B cell (primary cell): ENCODE data around the gene FARP2. TPM values are rescaled to one million over a fixed set of nuclear protein-coding genes. Genes with fewer than 3 reads are reported as not detected.

ENCODE experiments used
- ATAC-seq: fragments of 200-7000 bp; cut with Tn5 transposase; one replicate; pipeline ENCODE4 v1.10.0; 2021; ENCODE audit warnings: low read depth, mild to moderate bottlenecking, moderate number of reproducible peaks, moderate library complexity
- CTCF ChIA-PET: fragments of 350-600 bp; sonication (Branson Sonifier 250); formaldehyde crosslinking; loops from one replicate; lab custom pipeline; 2021; ENCODE audit warnings: antibody characterized with exemption, inconsistent platforms; lab: Charles Lee
- POLR2A ChIA-PET: fragments of 350-600 bp; sonication (Branson Sonifier 250); formaldehyde crosslinking; loops from one replicate; lab custom pipeline; 2021; ENCODE audit warnings: antibody characterized with exemption; lab: Charles Lee
- DNase-seq: peaks from one replicate; pipeline ENCODE4 v3.0.0; 2013
- H2AFZ ChIP-seq: 2 replicates; pipeline ENCODE4 v1.6.1; 2012; ENCODE audit warnings: mild to moderate bottlenecking, low read depth, low read length; ENCODE audit not compliant: insufficient read depth, poor library complexity, severe bottlenecking
- H3K27ac ChIP-seq, 2 donors: 1 replicate in 1 of 2; 2 replicates in 1 of 2; pipeline ENCODE4 v1.5.1; 2012 to 2013; ENCODE audit warnings: low read length in 2 of 2, mild to moderate bottlenecking in 2 of 2, moderate library complexity in 1 of 2
- H3K27me3 ChIP-seq, 4 experiments: fragments of 200-600 bp in 1 of 4; sonication (generic) in 1 of 4; replicated peaks in 1 of 4; 1 replicate in 2 of 4; 2 replicates in 2 of 4; pipeline versions ENCODE4 v1.6.1 to v1.7.0; 2013 to 2016; ENCODE audit warnings: low read length in 3 of 4, mild to moderate bottlenecking in 2 of 4, mixed read lengths in 1 of 4, moderate library complexity in 1 of 4; ENCODE audit not compliant: insufficient read depth in 4 of 4, control insufficient read depth in 3 of 4; ENCODE audit errors: control extremely low read depth in 1 of 4
- H3K36me3 ChIP-seq, 2 experiments: replicated peaks in 1 of 2; 1 replicate in 1 of 2; 2 replicates in 1 of 2; pipeline versions ENCODE4 v1.6.1 to v1.7.1; 2013; ENCODE audit warnings: low read length in 1 of 2; ENCODE audit not compliant: insufficient read depth in 2 of 2, control insufficient read depth in 1 of 2; ENCODE audit errors: control extremely low read depth in 1 of 2, extremely low read depth in 1 of 2
- H3K4me1 ChIP-seq, 2 donors: fragments of 200-600 bp in 1 of 2; sonication (generic) in 1 of 2; 1 replicate in 1 of 2; 2 replicates in 1 of 2; pipeline versions ENCODE4 v1.5.1 to v1.6.1; 2013 to 2017; ENCODE audit warnings: low read length in 2 of 2; ENCODE audit not compliant: control insufficient read depth in 2 of 2, insufficient read depth in 2 of 2
- H3K4me2 ChIP-seq: replicated peaks from 2 replicates; pipeline ENCODE3; 2012; ENCODE audit warnings: mild to moderate bottlenecking, low read depth, low read length; ENCODE audit not compliant: poor library complexity, severe bottlenecking
- H3K4me3 ChIP-seq, 5 experiments: fragments of 200-600 bp in 1 of 5; sonication (generic) in 1 of 5; 1 replicate in 3 of 5; 2 replicates in 2 of 5; pipeline versions ENCODE4 v1.5.1 to v1.7.0; 2011 to 2016; ENCODE audit warnings: low read length in 4 of 5, mild to moderate bottlenecking in 4 of 5, low read depth in 2 of 5, control low read depth in 1 of 5, moderate library complexity in 1 of 5; ENCODE audit not compliant: insufficient read depth in 1 of 5; ENCODE audit errors: control extremely low read depth in 1 of 5, extremely low read depth in 1 of 5
- H3K79me2 ChIP-seq: fragments of 200-600 bp; sonication (generic); one replicate; pipeline ENCODE4 v1.6.0; 2016; ENCODE audit warnings: low read length; ENCODE audit not compliant: control insufficient read depth, insufficient read depth
- H3K9ac ChIP-seq: fragments of 200-600 bp; sonication (generic); 2 replicates; pipeline ENCODE4 v1.6.1; 2017; ENCODE audit warnings: mild to moderate bottlenecking, low read length, moderate library complexity
- H3K9me3 ChIP-seq, 3 donors: one replicate each; pipeline versions ENCODE4 v1.6.1 to v1.7.1; 2013; ENCODE audit warnings: low read length in 2 of 3; ENCODE audit not compliant: control insufficient read depth in 2 of 3, insufficient read depth in 1 of 3; ENCODE audit errors: control extremely low read depth in 1 of 3
- H4K20me1 ChIP-seq: 2 replicates; pipeline ENCODE4 v1.6.0; 2012; ENCODE audit warnings: mild to moderate bottlenecking, low read length; ENCODE audit not compliant: insufficient read depth, control insufficient read depth, poor library complexity, severe bottlenecking
- H3K27ac Mint-ChIP-seq: one replicate; pipeline ENCODE4 v1.8.0; 2021; ENCODE audit warnings: mixed read lengths
- H3K27me3 Mint-ChIP-seq: one replicate; pipeline ENCODE4 v1.8.0; 2021; ENCODE audit warnings: mixed read lengths
- H3K4me1 Mint-ChIP-seq: one replicate; pipeline ENCODE4 v1.8.0; 2021; ENCODE audit warnings: mixed read lengths
- H3K4me3 Mint-ChIP-seq: one replicate; pipeline ENCODE4 v1.8.0; 2021; ENCODE audit warnings: mixed read lengths
- H3K9me3 Mint-ChIP-seq: one replicate; pipeline ENCODE4 v1.8.0; 2022; ENCODE audit warnings: mixed read lengths; ENCODE audit not compliant: insufficient read depth
- EZH2 ChIP-seq: IDR thresholded peaks from 2 replicates; pipeline ENCODE4 v1.6.1; 2012; ENCODE audit warnings: borderline replicate concordance, low read depth, mild to moderate bottlenecking, moderate library complexity, low read length; ENCODE audit not compliant: insufficient read depth, poor library complexity, severe bottlenecking
- WGBS: methylation state at CpG from one replicate; pipeline ENCODE4 v1.1.5; 2013; ENCODE audit warnings: missing lambda C conversion rate; ENCODE audit not compliant: insufficient coverage; 5-methylcytosine and 5-hydroxymethylcytosine counted together
- intact Hi-C: fragments of 100-400 bp; cut with micrococcal nuclease; formaldehyde crosslinking; loops from one replicate; pipeline ENCODE4 v1.10.0; 2022
- polyA plus RNA-seq: library from polyadenylated mRNA; depleted of rRNA; stranded (reverse); fragments of >200 nt; gene quantifications from 2 replicates; pipeline ENCODE4 v1.2.3, GENCODE V29; 2012
- total RNA-seq, 2 donors: library from RNA; stranded (reverse); fragments of 120-200 nt in 1 of 2; gene quantifications; 1 replicate in 1 of 2; 2 replicates in 1 of 2; pipeline versions ENCODE4 v1.2.3 to v1.2.4, GENCODE V29; 2013 to 2022
- TF ChIP-seq, protein P1 (sequence below): fragments of 200-600 bp; IDR thresholded peaks from one replicate; pipeline ENCODE4 v1.8.0; 2022; ENCODE audit warnings: antibody characterized with exemption, mild to moderate bottlenecking

Gene FARP2
- total and polyA plus RNA-seq, 2 donors (not counting 1 experiment from before 2014, with no cell fraction given): 37.1 to 114 TPM

DNA sequence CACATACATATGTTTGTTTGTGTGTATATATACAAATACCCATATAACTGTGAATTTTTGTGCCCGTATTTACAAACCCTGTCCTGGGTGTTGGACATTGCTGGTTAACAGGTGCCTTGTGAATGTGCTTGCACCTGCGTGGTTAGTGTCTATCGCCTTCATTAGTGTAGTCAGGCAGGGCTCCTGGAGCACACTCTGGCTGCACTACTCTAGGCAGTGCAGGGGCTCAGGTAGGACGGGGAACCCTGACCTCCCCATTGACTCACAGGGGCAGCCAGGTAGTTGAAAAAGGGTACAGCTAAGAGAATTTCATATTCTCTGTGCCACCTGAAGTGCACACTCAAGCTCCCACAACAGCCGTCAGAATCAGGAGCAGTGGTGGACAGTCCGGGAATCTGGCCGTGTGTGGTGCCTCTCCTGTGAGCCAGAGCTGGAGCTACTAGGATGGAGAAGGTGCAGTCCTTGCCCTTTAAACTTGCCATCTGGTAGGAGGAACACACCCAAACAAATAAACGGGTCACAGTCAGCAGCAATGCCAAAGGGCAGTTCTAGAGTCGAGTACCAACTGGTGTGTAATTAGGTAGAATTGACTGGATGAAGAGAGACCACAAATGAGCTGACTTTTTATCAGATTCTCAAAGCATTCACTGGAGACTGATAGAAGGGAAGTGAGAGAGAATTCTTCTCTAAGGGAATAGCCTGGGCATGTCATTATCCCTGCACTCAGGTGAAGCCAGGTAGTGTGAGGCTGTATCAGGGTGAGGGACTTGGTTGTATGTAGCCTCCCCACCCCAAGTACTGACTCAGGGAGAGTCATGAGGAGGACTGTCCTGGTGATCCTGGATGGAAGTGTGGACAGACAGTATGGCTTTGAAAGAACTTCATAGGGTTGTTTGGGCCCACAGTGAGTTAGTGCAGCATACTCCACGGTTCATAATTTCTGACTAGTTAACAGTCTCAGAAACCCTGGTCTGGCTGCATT lies 44.1 kb downstream of the FARP2 start:
- Histone ChIP-seq H3K36me3 (peaks cover 2 to 10% of the 10 kb centered on the region in 2 experiments), H4K20me1 (peaks cover 30% of the 10 kb centered on the region), H3K4me3 (no peak overlapping the region), H3K9me3 (no peaks in the 10 kb centered on the region), H2AFZ (no peak overlapping the region), H3K4me2 (no peak overlapping the region), H3K9ac (no peak overlapping the region), H3K4me1 (no peaks in the 10 kb centered on the region), H3K79me2 (peaks cover 29% of the 10 kb centered on the region), H3K27ac (no peak overlapping the region), H3K27me3 (no peaks in the 10 kb centered on the region)
- H3K4me1 Mint-ChIP-seq: peaks cover 2% of the 10 kb centered on the region
- H3K27ac Mint-ChIP-seq: no peak overlapping the region
- DNase-seq (no peak), ATAC-seq (no peak)
- H3K4me3 Mint-ChIP-seq: no peak overlapping the region
- intact Hi-C loops: no loop called here
- POLR2A ChIA-PET: no interaction called here
- no peaks in the 10 kb centered on the region for H3K9me3 Mint-ChIP-seq
- no peaks in the 10 kb centered on the region for H3K27me3 Mint-ChIP-seq
- TF ChIP-seq, protein P1, sequence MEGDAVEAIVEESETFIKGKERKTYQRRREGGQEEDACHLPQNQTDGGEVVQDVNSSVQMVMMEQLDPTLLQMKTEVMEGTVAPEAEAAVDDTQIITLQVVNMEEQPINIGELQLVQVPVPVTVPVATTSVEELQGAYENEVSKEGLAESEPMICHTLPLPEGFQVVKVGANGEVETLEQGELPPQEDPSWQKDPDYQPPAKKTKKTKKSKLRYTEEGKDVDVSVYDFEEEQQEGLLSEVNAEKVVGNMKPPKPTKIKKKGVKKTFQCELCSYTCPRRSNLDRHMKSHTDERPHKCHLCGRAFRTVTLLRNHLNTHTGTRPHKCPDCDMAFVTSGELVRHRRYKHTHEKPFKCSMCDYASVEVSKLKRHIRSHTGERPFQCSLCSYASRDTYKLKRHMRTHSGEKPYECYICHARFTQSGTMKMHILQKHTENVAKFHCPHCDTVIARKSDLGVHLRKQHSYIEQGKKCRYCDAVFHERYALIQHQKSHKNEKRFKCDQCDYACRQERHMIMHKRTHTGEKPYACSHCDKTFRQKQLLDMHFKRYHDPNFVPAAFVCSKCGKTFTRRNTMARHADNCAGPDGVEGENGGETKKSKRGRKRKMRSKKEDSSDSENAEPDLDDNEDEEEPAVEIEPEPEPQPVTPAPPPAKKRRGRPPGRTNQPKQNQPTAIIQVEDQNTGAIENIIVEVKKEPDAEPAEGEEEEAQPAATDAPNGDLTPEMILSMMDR: no peak
- no peak for TF ChIP-seq EZH2
- CTCF ChIA-PET: interaction anchor here (1.5 kb wide), 1 partner anchor 8 kb away, joined by 4 read pairs; no protein-coding TSS in a partner anchor
- 94% methylated on average over 8 of the region's 10 CpGs for WGBS

DNA sequence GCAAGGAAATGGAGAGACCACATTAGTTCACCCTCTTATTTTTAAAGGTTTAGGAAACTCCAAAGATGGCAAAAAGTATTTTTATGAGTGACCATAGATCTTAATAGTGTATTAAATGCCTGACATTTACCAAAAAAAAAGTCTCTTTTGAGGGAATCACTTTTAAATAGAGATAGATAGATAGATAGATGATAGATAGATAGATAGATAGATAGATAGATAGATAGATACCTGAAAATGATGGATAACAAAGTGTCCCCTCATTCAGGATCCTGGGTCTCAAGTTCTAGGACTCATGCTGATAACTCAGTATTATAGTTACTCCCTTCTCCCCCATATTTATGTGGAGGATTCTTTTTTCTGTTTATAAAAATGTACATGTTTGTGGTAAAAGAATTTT lies 52.8 kb downstream of the FARP2 start:
- no peak overlapping the region for H3K27ac Mint-ChIP-seq
- H3K9ac ChIP-seq: no peak overlapping the region
- H3K36me3 ChIP-seq: peaks cover 10 to 60% of the 10 kb centered on the region in 2 experiments
- no peaks in the 10 kb centered on the region for H3K4me1 ChIP-seq
- H3K27me3 Mint-ChIP-seq: no peaks in the 10 kb centered on the region
- ChIA-PET CTCF (no interaction called here), POLR2A (no interaction called here)
- no peaks in the 10 kb centered on the region for H3K4me1 Mint-ChIP-seq
- H3K27ac ChIP-seq: no peak overlapping the region
- H3K27me3 ChIP-seq: no peaks in the 10 kb centered on the region
- no peak overlapping the region for H3K4me3 Mint-ChIP-seq
- no peaks in the 10 kb centered on the region for H4K20me1 ChIP-seq
- TF ChIP-seq, protein P1: no peak
- TF ChIP-seq EZH2: no peak
- ATAC-seq (no peak), DNase-seq (no peak)
- intact Hi-C loops: no loop called here
- H3K9me3 ChIP-seq: no peaks in the 10 kb centered on the region
- H3K4me2 ChIP-seq: no peak overlapping the region
- H3K79me2 ChIP-seq: no peaks in the 10 kb centered on the region
- no peaks in the 10 kb centered on the region for H3K9me3 Mint-ChIP-seq
- H2AFZ ChIP-seq: no peak overlapping the region
- no peak overlapping the region for H3K4me3 ChIP-seq
